Uterus (tissue), 2 donors: Measurements from ENCODE around the gene DKK1.

ENCODE experiments used
- POLR2A ChIP-seq, 2 donors: fragments of 450-650 bp; IDR thresholded peaks; one replicate each; pipeline ENCODE4 v1.6.1; 2016; ENCODE audit warnings: antibody characterized with exemption in 2 of 2, mild to moderate bottlenecking in 1 of 2, moderate library complexity in 1 of 2
- TF ChIP-seq, protein P1 (sequence below), 4 experiments: fragments of 200-600 bp in 2 of 4; fragments of 450-650 bp in 2 of 4; sonication (generic) in 2 of 4; IDR thresholded peaks; one replicate each; pipeline ENCODE4 v1.5.1; 2016 to 2019; ENCODE audit warnings: antibody characterized with exemption in 4 of 4, mild to moderate bottlenecking in 2 of 4, moderate library complexity in 1 of 4

DNA sequence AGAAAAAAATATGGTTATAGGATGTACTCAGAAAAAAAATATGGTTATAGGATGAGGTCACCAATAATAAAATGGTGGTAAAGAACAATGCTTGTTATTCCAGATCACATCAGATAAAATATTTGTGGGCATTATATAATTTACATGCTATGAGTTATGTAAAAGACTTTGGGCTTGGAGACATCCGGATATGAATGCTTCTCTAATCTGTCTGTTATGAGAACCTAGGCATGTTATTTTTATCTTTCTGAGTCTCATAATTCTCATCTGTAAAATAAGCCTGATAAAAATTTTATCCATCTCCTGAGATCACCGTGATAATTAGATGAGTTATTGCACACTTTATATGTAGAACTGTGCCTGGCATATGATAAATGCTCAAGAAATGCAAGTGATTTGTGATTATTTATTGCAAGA lies 37.8 kb downstream of the DKK1 start:
- TF ChIP-seq, protein P1, sequence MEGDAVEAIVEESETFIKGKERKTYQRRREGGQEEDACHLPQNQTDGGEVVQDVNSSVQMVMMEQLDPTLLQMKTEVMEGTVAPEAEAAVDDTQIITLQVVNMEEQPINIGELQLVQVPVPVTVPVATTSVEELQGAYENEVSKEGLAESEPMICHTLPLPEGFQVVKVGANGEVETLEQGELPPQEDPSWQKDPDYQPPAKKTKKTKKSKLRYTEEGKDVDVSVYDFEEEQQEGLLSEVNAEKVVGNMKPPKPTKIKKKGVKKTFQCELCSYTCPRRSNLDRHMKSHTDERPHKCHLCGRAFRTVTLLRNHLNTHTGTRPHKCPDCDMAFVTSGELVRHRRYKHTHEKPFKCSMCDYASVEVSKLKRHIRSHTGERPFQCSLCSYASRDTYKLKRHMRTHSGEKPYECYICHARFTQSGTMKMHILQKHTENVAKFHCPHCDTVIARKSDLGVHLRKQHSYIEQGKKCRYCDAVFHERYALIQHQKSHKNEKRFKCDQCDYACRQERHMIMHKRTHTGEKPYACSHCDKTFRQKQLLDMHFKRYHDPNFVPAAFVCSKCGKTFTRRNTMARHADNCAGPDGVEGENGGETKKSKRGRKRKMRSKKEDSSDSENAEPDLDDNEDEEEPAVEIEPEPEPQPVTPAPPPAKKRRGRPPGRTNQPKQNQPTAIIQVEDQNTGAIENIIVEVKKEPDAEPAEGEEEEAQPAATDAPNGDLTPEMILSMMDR (IDR thresholded peaks at IDR 0.05) = no peak
- no peak for TF ChIP-seq POLR2A (IDR thresholded peaks at IDR 0.05)
